Naive thymus-derived CD4-positive, alpha-beta T cell (primary cell): Measurements from ENCODE around the gene PDE9A. TPM values are rescaled to one million over a fixed set of nuclear protein-coding genes. Genes with fewer than 3 reads are reported as not detected.
A peak's percentile ranks its signal among the peaks of the same experiment; 100 is the strongest.
"Not testable (repeated sequence)": the region's sequence is repeated elsewhere in the genome, so short reads cannot be mapped to it uniquely, and the experiment has no call there.

Source experiments
- ATAC-seq: fragments of 150-1000 bp; cut with Tn5 transposase; 2 replicates; pipeline ENCODE4 v1.10.0; 2021; ENCODE audit warnings: mild to moderate bottlenecking, moderate library complexity
- CTCF ChIA-PET: fragments of 350-600 bp; sonication (Branson Sonifier 250); formaldehyde crosslinking; loops from one replicate; lab custom pipeline; 2021; ENCODE audit warnings: antibody characterized with exemption; lab: Charles Lee
- POLR2A ChIA-PET: fragments of 350-600 bp; sonication (Branson Sonifier 250); formaldehyde crosslinking; loops from one replicate; lab custom pipeline; 2021; ENCODE audit warnings: antibody characterized with exemption, inconsistent platforms; lab: Charles Lee
- DNase-seq, 9 donors: peaks; one replicate each; pipeline versions ENCODE4 v3.0.0 to v3.0.0-alpha.2; 2020 to 2022; ENCODE audit warnings: mixed read lengths in 1 of 9
- H3K27ac ChIP-seq: one replicate; pipeline ENCODE4 v1.7.0; 2013; ENCODE audit warnings: mild to moderate bottlenecking, low read depth, low read length, moderate library complexity
- H3K27me3 ChIP-seq, 2 donors: one replicate each; pipeline ENCODE4 v1.7.0; 2013; ENCODE audit warnings: low read length in 2 of 2, mild to moderate bottlenecking in 2 of 2, moderate library complexity in 2 of 2; ENCODE audit not compliant: control insufficient read depth in 2 of 2, insufficient read depth in 2 of 2
- H3K36me3 ChIP-seq, 3 experiments: 1 replicate in 2 of 3; 2 replicates in 1 of 3; pipeline ENCODE4 v1.7.0; 2013; ENCODE audit warnings: low read length in 3 of 3, mild to moderate bottlenecking in 3 of 3, moderate library complexity in 1 of 3; ENCODE audit not compliant: insufficient read depth in 3 of 3, control insufficient read depth in 2 of 3
- H3K4me1 ChIP-seq, 2 donors: one replicate each; pipeline ENCODE4 v1.7.0; 2013; ENCODE audit warnings: low read length in 2 of 2, mild to moderate bottlenecking in 2 of 2, moderate library complexity in 1 of 2; ENCODE audit not compliant: control insufficient read depth in 2 of 2, insufficient read depth in 2 of 2
- H3K4me3 ChIP-seq: 2 replicates; pipeline ENCODE4 v1.7.0; 2013; ENCODE audit warnings: mild to moderate bottlenecking, low read length
- H3K9me3 ChIP-seq, 3 experiments: 1 replicate in 2 of 3; 2 replicates in 1 of 3; pipeline ENCODE4 v1.7.0; 2013; ENCODE audit warnings: low read length in 3 of 3; ENCODE audit not compliant: control insufficient read depth in 2 of 3
- H3K27ac Mint-ChIP-seq, 9 donors: one replicate each; pipeline ENCODE4 v1.8.0; 2020 to 2022; ENCODE audit warnings: mixed read lengths in 9 of 9, mild to moderate bottlenecking in 8 of 9, moderate library complexity in 5 of 9, inconsistent platforms in 2 of 9
- H3K27me3 Mint-ChIP-seq, 5 donors: one replicate each; pipeline ENCODE4 v1.8.0; 2021 to 2022; ENCODE audit warnings: mixed read lengths in 5 of 5, mild to moderate bottlenecking in 1 of 5
- H3K36me3 Mint-ChIP-seq, 5 donors: one replicate each; pipeline ENCODE4 v1.8.0; 2020 to 2022; ENCODE audit warnings: mixed read lengths in 5 of 5, mild to moderate bottlenecking in 3 of 5, inconsistent platforms in 1 of 5
- H3K4me1 Mint-ChIP-seq, 7 donors: one replicate each; pipeline ENCODE4 v1.8.0; 2020 to 2022; ENCODE audit warnings: mixed read lengths in 7 of 7, mild to moderate bottlenecking in 3 of 7, inconsistent platforms in 1 of 7
- H3K4me3 Mint-ChIP-seq, 10 donors: one replicate each; pipeline ENCODE4 v1.8.0; 2020 to 2022; ENCODE audit warnings: mild to moderate bottlenecking in 10 of 10, mixed read lengths in 10 of 10, moderate library complexity in 6 of 10, inconsistent platforms in 2 of 10
- H3K9me3 Mint-ChIP-seq, 11 donors: one replicate each; pipeline ENCODE4 v1.8.0; 2020 to 2022; ENCODE audit warnings: mixed read lengths in 11 of 11, mild to moderate bottlenecking in 4 of 11, inconsistent platforms in 1 of 11, moderate library complexity in 1 of 11
- intact Hi-C, 2 donors: fragments of 100-400 bp; cut with micrococcal nuclease; formaldehyde crosslinking; loops; one replicate each; pipeline ENCODE4 v1.15.1; 2023
- polyA plus RNA-seq, 2 donors: library from polyadenylated mRNA; unstranded; fragments of 300-500 nt; fragmentation: Illumina TruSeq; gene quantifications; one replicate each; pipeline ENCODE4 v1.2.3, GENCODE V29; 2021
- total RNA-seq, 6 experiments: library from RNA in 5 of 6; stranded (reverse) in 5 of 6; gene quantifications; 1 replicate in 5 of 6; 2 replicates in 1 of 6; pipeline ENCODE4 v1.2.3 and lab custom pipeline; 2021 to 2026

Gene PDE9A
- total and polyA plus RNA-seq, 7 experiments from 2014 or later, result 5.9 to 18.4 (median 14.7) TPM

DNA sequence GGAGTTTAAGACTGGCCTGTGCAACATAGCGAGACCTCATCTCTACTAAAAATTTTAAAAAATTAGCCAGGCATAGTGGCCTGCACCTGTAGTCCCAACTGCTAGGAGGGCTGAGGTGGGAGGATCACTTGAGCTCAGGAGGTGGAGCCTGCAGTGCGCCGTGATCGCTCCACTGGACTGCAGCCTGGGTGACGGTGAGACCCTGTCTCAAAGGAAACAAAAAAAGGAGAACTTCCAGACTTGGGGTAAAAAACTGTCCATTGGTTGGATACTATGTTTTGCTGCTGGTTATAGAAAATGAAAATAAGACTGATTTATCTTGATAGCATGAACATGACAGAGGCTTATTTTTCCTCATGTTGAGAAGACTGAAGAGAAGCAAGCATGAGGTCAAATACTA, 146.5 kb downstream of the PDE9A start:
- Histone ChIP-seq H3K27ac (no peak overlapping the region), H3K4me3 (no peak overlapping the region), H3K4me1 (no peaks in the 10 kb centered on the region), H3K9me3 (no peaks in the 10 kb centered on the region), H3K27me3 (no peaks in the 10 kb centered on the region), H3K36me3 (no peaks in the 10 kb centered on the region)
- CTCF ChIA-PET, result no interaction called here
- Mint-ChIP-seq H3K27me3 (peaks cover 0 to 22% (median 0%) of the 10 kb centered on the region in 5 donors), H3K9me3 (no peaks in the 10 kb centered on the region), H3K36me3 (peaks cover 0 to 3% (median 0%) of the 10 kb centered on the region in 5 donors), H3K27ac (no peak overlapping the region), H3K4me1 (peaks cover 0 to 7% (median 3%) of the 10 kb centered on the region in 7 donors), H3K4me3 (no peak overlapping the region)
- intact Hi-C loops, result no loop called here
- ATAC-seq, result peak; percentile 34
- POLR2A ChIA-PET, result no interaction called here
- DNase-seq, result no peak

DNA sequence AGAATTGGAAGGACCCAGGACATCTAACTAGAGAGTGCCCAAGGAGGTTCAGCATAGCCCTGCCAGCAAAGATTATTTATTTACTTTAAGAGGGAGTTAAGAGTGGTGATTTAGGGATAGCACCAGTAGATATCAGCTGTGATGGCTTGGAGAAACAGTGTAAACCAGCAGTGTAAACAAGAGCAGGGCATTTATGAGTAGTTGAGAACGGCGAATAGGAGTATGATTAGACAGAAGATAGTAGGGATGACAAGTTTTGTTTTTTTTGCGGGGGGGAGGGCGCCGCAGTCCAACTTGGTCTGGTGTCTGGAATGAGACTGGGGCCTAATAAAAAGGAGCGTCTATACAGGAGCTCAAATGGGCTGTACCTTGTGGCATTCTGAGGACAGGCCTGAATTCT, 148.2 kb downstream of the PDE9A start:
- H3K4me3 ChIP-seq, H3K36me3 Mint-ChIP-seq, DNase-seq, H3K27ac Mint-ChIP-seq, H3K27ac ChIP-seq, H3K9me3 Mint-ChIP-seq, H3K36me3 ChIP-seq, H3K4me1 ChIP-seq, intact Hi-C loops, ATAC-seq, CTCF ChIA-PET, H3K4me3 Mint-ChIP-seq, H3K27me3 ChIP-seq, H3K9me3 ChIP-seq: not testable (repeated sequence)
- Mint-ChIP-seq H3K27me3 (peaks cover 0 to 26% (median 0%) of the 10 kb centered on the region in 5 donors), H3K4me1 (peaks cover 0 to 14% (median 3%) of the 10 kb centered on the region in 7 donors)
- POLR2A ChIA-PET, result interaction anchor here (0.6 kb wide), 1 partner anchor 118 kb away, joined by 3 read pairs; no protein-coding TSS in a partner anchor

DNA sequence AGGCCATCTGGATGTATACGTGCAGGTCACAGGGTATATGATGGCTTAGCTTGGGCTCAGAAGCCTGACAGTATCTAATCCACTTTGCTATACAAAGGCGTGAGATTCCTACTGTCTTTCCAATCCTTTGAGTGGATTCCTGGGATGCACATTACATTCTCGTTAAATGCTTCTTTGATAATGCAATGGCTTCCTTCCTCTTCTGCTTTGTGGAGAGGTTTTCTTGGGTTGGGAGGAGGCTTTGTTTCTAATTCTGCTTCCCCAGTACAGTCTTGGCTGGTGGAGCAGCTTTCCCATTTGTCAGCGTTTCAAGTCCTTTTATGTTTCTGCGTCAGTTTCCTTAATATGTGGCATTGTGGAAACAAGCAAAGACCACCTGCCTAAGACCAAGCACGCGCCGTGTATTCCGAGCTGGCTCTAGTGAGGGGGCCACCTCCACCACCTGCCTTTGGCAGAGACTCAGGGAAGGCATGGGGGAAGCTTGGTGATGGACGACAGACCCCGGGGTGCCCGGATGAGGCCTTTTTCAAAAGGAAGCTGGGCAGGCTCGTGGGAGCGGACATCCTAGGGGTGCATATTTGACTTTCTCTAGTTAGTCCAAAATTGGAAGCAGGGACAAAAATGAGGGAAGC, 153.2 kb downstream of the PDE9A start:
- POLR2A ChIA-PET, result interaction anchor here (1.7 kb wide), 2 partner anchors 14 to 23 kb away, joined by 3 read pairs; no protein-coding TSS in a partner anchor
- no peak overlapping the region for H3K4me3 Mint-ChIP-seq

DNA sequence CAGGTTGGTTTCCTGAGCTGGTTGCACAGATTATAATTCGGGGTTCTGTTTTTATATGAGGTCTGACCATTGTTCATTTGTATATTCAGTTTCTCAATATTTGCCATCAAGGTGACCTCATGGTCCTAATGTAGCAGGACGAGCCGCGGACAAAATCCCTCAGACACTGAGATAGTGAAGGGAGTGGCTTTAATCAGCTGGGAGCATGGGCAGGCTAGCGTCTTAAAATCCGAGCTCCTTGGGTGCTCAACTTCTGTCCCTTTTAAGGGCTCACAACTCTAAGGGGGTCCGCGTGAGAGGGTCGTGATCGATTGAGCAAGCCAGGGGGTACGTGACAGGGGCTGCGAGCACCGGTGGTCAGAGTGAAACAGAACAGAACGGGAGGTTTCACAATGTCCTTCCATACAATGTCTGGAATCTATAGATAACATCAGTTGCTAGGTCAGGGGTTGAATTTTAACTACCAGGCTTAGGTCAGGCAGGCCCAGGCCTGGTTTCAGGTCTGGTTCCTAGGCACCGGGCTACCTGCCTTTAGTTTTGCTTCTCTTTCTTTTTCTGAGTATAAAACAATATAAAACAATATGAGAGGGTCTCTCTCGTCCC, 154.0 kb downstream of the PDE9A start:
- H3K36me3 Mint-ChIP-seq, H3K27ac Mint-ChIP-seq, ATAC-seq, H3K27ac ChIP-seq, H3K4me3 Mint-ChIP-seq, H3K4me3 ChIP-seq, H3K9me3 Mint-ChIP-seq, DNase-seq, H3K27me3 ChIP-seq, H3K36me3 ChIP-seq, intact Hi-C loops, H3K4me1 Mint-ChIP-seq, H3K9me3 ChIP-seq, H3K4me1 ChIP-seq: not testable (repeated sequence)
- ChIA-PET POLR2A (interaction anchor here (1.7 kb wide), 2 partner anchors 15 to 24 kb away, joined by 3 read pairs; no protein-coding TSS in a partner anchor), CTCF (interaction anchor here (1.1 kb wide), 1 partner anchor 10 kb away, joined by 3 read pairs; no protein-coding TSS in a partner anchor)
- H3K27me3 Mint-ChIP-seq, result peaks cover 0 to 41% (median 0%) of the 10 kb centered on the region in 5 donors

More for the DNA sequence above, 153.2 kb downstream of the PDE9A start:
- H3K9me3 Mint-ChIP-seq, result no peaks in the 10 kb centered on the region
- CTCF ChIA-PET, result interaction anchor here (1.1 kb wide), 1 partner anchor 11 kb away, joined by 3 read pairs; no protein-coding TSS in a partner anchor
- DNase-seq (no peak), ATAC-seq (no peak)
- H3K4me1 ChIP-seq, result no peaks in the 10 kb centered on the region
- H3K4me1 Mint-ChIP-seq, result peaks cover 0 to 7% (median 0%) of the 10 kb centered on the region in 7 donors
- H3K27me3 Mint-ChIP-seq, result peaks cover 0 to 37% (median 0%) of the 10 kb centered on the region in 5 donors
- no peak overlapping the region for H3K27ac Mint-ChIP-seq
- no peak overlapping the region for H3K4me3 ChIP-seq
- H3K27me3 ChIP-seq, result no peaks in the 10 kb centered on the region
- intact Hi-C loops, result no loop called here
- no peaks in the 10 kb centered on the region for H3K36me3 ChIP-seq
- no peaks in the 10 kb centered on the region for H3K9me3 ChIP-seq
- H3K36me3 Mint-ChIP-seq, result no peaks in the 10 kb centered on the region
- H3K27ac ChIP-seq, result no peak overlapping the region

DNA sequence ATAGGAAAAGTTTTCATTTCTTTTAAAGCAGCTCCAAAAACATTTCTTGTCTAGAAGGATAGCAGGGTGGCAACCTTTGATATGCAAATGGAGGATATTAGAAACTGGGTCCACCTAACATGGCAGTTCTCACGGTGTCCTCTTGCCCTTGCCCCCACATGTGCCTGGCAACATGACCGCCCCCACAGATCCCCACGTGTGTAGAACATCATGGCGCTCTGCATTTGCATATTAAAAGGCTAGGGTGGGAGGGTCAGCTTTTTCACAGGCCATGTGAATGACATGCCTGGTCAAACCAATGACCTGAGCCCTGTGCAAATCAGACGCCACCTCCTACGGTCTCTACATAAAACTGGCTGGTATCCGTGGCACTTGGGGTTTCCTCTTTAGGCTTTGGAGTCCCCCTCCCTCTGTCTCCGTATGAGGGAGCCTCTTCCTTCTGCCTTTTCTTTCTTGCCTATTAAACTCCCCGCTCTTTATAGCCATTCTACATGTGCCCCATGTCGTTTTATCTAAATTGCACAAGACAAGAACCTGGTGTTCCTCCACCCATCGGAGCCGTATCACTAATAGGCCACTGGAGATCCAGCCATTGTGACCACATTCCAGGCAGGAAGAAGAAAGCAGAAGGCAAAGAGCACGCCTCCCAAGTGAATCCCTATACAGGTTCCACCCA, 154.7 kb downstream of the PDE9A start:
- H3K4me3 Mint-ChIP-seq, result no peak overlapping the region
- no peaks in the 10 kb centered on the region for H3K36me3 Mint-ChIP-seq
- H3K27ac ChIP-seq, result no peak overlapping the region
- no peaks in the 10 kb centered on the region for H3K27me3 ChIP-seq
- H3K36me3 ChIP-seq, result no peaks in the 10 kb centered on the region
- intact Hi-C loops, result no loop called here
- H3K27me3 Mint-ChIP-seq, result peaks cover 0 to 45% (median 0%) of the 10 kb centered on the region in 5 donors
- DNase-seq, result no peak
- POLR2A ChIA-PET, result interaction anchor here (1.7 kb wide), 1 partner anchor 25 kb away, joined by 3 read pairs; no protein-coding TSS in a partner anchor
- no peaks in the 10 kb centered on the region for H3K9me3 ChIP-seq
- peaks cover 0 to 7% (median 0%) of the 10 kb centered on the region in 7 donors for H3K4me1 Mint-ChIP-seq
- CTCF ChIA-PET, result no interaction called here
- no peak overlapping the region for H3K4me3 ChIP-seq
- no peak for ATAC-seq
- no peak overlapping the region for H3K27ac Mint-ChIP-seq
- H3K4me1 ChIP-seq, result no peaks in the 10 kb centered on the region
- no peaks in the 10 kb centered on the region for H3K9me3 Mint-ChIP-seq

DNA sequence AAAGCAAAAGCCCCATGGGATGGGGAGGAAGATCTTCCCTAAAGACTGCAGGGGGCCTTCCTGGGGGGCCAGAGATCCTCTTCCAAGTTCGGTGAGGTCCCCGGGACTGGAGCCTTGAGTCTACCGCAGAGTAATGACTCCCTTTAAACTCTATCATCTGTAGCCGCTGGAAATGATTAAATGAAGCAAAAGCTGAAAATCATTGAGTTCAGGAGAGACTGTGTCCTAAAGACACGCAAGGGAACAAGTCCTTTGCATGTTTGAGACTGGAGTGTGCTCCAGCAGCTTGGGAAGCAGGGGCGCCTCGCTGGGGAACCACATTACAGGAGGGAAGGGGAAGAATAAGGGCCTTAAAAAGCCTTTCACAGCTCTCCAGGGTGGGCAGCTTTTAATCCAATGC, 155.8 kb downstream of the PDE9A start:
- Histone ChIP-seq H3K27ac (no peak overlapping the region), H3K4me1 (no peaks in the 10 kb centered on the region), H3K9me3 (no peaks in the 10 kb centered on the region), H3K36me3 (no peaks in the 10 kb centered on the region), H3K4me3 (no peak overlapping the region), H3K27me3 (no peaks in the 10 kb centered on the region)
- intact Hi-C loops, result no loop called here
- no peaks in the 10 kb centered on the region for H3K36me3 Mint-ChIP-seq
- H3K27me3 Mint-ChIP-seq, result peaks cover 0 to 48% (median 0%) of the 10 kb centered on the region in 5 donors
- H3K9me3 Mint-ChIP-seq, result peaks cover 0 to 1% (median 0%) of the 10 kb centered on the region in 11 donors
- no peak for ATAC-seq
- ChIA-PET CTCF (interaction anchor here (0.6 kb wide), 1 partner anchor 83 kb away, joined by 3 read pairs; no protein-coding TSS in a partner anchor), POLR2A (interaction anchor here (1.1 kb wide), 1 partner anchor 21 kb away, joined by 3 read pairs; no protein-coding TSS in a partner anchor)
- peaks cover 0 to 10% (median 0%) of the 10 kb centered on the region in 7 donors for H3K4me1 Mint-ChIP-seq
- DNase-seq, result no peak
- peak overlapping the region in 2 of 9 donors; percentile 30 to 48 for H3K27ac Mint-ChIP-seq
- no peak overlapping the region for H3K4me3 Mint-ChIP-seq
